H1 (cell line): ENCODE results near the gene PPP1R1B. TPM values are rescaled to one million over a fixed set of nuclear protein-coding genes. Genes with fewer than 3 reads are reported as not detected.
A peak's percentile ranks its signal among the peaks of the same experiment; 100 is the strongest.

ENCODE experiments used
- CTCF ChIA-PET: fragments of 300-600 bp; sonication (Branson Sonifier 250); formaldehyde crosslinking; loops from one replicate; lab custom pipeline; 2021; ENCODE audit not compliant: partially characterized antibody; lab: Charles Lee
- POLR2A ChIA-PET: fragments of 300-600 bp; sonication (Branson Sonifier 250); formaldehyde crosslinking; loops from one replicate; lab custom pipeline; 2021; ENCODE audit warnings: inconsistent platforms; ENCODE audit not compliant: partially characterized antibody; lab: Charles Lee
- DNase-seq, 2 experiments: peaks; one replicate each; pipeline versions ENCODE4 v3.0.0 to v3.0.0-alpha.2; 2010 to 2022; ENCODE audit warnings: low spot score in 2 of 2, low read depth in 1 of 2, mixed read lengths in 1 of 2
- FAIRE-seq: peaks from 2 replicates; lab custom pipeline; 2011; peaks lifted over from hg19 to GRCh38; lab: Jason Lieb, UNC
- H2AFZ ChIP-seq: 2 replicates; pipeline ENCODE4 v1.8.1; 2012; ENCODE audit warnings: low read length, inconsistent platforms
- H2AK5ac ChIP-seq: 2 replicates; pipeline ENCODE4 v1.6.1; 2013; ENCODE audit warnings: low read depth, low read length
- H2BK120ac ChIP-seq: replicated peaks from 2 replicates; pipeline ENCODE3; 2013; ENCODE audit warnings: low read depth, low read length, inconsistent platforms
- H2BK12ac ChIP-seq: 2 replicates; pipeline ENCODE4 v1.6.1; 2013; ENCODE audit warnings: low read depth, low read length
- H2BK15ac ChIP-seq: 2 replicates; pipeline ENCODE4 v1.6.1; 2013; ENCODE audit warnings: low read length
- H2BK20ac ChIP-seq: 2 replicates; pipeline ENCODE4 v1.6.1; 2013; ENCODE audit warnings: low read length
- H2BK5ac ChIP-seq: 2 replicates; pipeline ENCODE4 v1.6.1; 2013; ENCODE audit warnings: low read depth, low read length
- H3K14ac ChIP-seq: 2 replicates; pipeline ENCODE4 v1.6.1; 2013; ENCODE audit warnings: inconsistent platforms; ENCODE audit not compliant: insufficient read length
- H3K18ac ChIP-seq: 2 replicates; pipeline ENCODE4 v1.6.1; 2013; ENCODE audit warnings: low read length; ENCODE audit errors: extremely low read depth
- H3K23ac ChIP-seq: 2 replicates; pipeline ENCODE4 v1.6.1; 2013; ENCODE audit warnings: inconsistent platforms; ENCODE audit not compliant: insufficient read length
- H3K23me2 ChIP-seq: 2 replicates; pipeline ENCODE4 v1.6.1; 2013; ENCODE audit warnings: low read depth, low read length
- H3K27ac ChIP-seq: 2 replicates; pipeline ENCODE4 v1.6.1; 2011; ENCODE audit warnings: low read depth, low read length, inconsistent platforms
- H3K27me3 ChIP-seq, 4 experiments: replicated peaks in 1 of 4; 1 replicate in 1 of 4; 2 replicates in 3 of 4; pipeline versions ENCODE4 v1.6.1 to v1.8.1; 2011 to 2013; ENCODE audit warnings: low read length in 3 of 4, mild to moderate bottlenecking in 3 of 4, inconsistent platforms in 2 of 4, mixed read lengths in 2 of 4, moderate library complexity in 1 of 4; ENCODE audit not compliant: control insufficient read depth in 3 of 4, insufficient read depth in 3 of 4; ENCODE audit errors: extremely low read depth in 1 of 4
- H3K36me3 ChIP-seq, 4 experiments: 2 replicates each; pipeline versions ENCODE4 v1.6.1 to v1.8.1; 2011 to 2013; ENCODE audit warnings: mild to moderate bottlenecking in 4 of 4, low read length in 3 of 4, moderate library complexity in 2 of 4, control low read depth in 1 of 4, inconsistent platforms in 1 of 4; ENCODE audit not compliant: insufficient read depth in 4 of 4, control insufficient read depth in 2 of 4
- H3K4ac ChIP-seq: replicated peaks from 2 replicates; pipeline ENCODE3; 2013; ENCODE audit warnings: low read length, low read depth, mixed read lengths, inconsistent platforms; ENCODE audit not compliant: insufficient read length
- H3K4me1 ChIP-seq, 4 experiments: replicated peaks in 1 of 4; 1 replicate in 1 of 4; 2 replicates in 3 of 4; pipeline versions ENCODE4 v1.6.1 to v1.8.1; 2011 to 2013; ENCODE audit warnings: low read length in 3 of 4, inconsistent platforms in 2 of 4, mixed read lengths in 1 of 4; ENCODE audit not compliant: insufficient read depth in 4 of 4, control insufficient read depth in 3 of 4
- H3K4me2 ChIP-seq, 2 experiments: 2 replicates each; pipeline versions ENCODE4 v1.6.1 to v1.8.1; 2011 to 2013; ENCODE audit warnings: low read depth in 2 of 2, low read length in 2 of 2, control low read depth in 1 of 2, inconsistent platforms in 1 of 2, mild to moderate bottlenecking in 1 of 2; ENCODE audit not compliant: insufficient read depth in 1 of 2
- H3K4me3 ChIP-seq, 4 experiments: fragments of 200-600, 300-600 bp in 1 of 4; sonication (generic), shearing (Covaris generic), sonication (Bioruptor Twin) in 1 of 4; 2 replicates each; pipeline versions ENCODE4 v1.5.1 to v1.8.1; 2011 to 2016; ENCODE audit warnings: low read length in 4 of 4, low read depth in 3 of 4, control low read depth in 2 of 4, inconsistent platforms in 2 of 4, mild to moderate bottlenecking in 2 of 4, mixed read lengths in 1 of 4, moderate library complexity in 1 of 4; ENCODE audit not compliant: insufficient read depth in 2 of 4; ENCODE audit errors: extremely low read depth in 1 of 4
- H3K56ac ChIP-seq: replicated peaks from 2 replicates; pipeline ENCODE3; 2013; ENCODE audit warnings: low read depth, mild to moderate bottlenecking, mixed read lengths, low read length, inconsistent platforms; ENCODE audit not compliant: insufficient read length
- H3K79me1 ChIP-seq: 2 replicates; pipeline ENCODE4 v1.6.1; 2013; ENCODE audit warnings: low read depth, low read length, control low read depth
- H3K79me2 ChIP-seq, 2 experiments: 2 replicates each; pipeline versions ENCODE4 v1.6.1 to v1.8.1; 2012 to 2013; ENCODE audit warnings: low read length in 2 of 2, mild to moderate bottlenecking in 2 of 2, inconsistent platforms in 1 of 2; ENCODE audit not compliant: insufficient read depth in 2 of 2, control insufficient read depth in 1 of 2
- H3K9ac ChIP-seq, 4 experiments: replicated peaks in 1 of 4; 1 replicate in 1 of 4; 2 replicates in 3 of 4; pipeline versions ENCODE4 v1.6.1 to v1.8.1; 2011 to 2013; ENCODE audit warnings: low read depth in 3 of 4, low read length in 3 of 4, control low read depth in 2 of 4, mild to moderate bottlenecking in 2 of 4, moderate library complexity in 2 of 4, inconsistent platforms in 1 of 4; ENCODE audit errors: extremely low read depth in 1 of 4
- H3K9me3 ChIP-seq, 2 experiments: 2 replicates each; pipeline versions ENCODE4 v1.6.1 to v1.8.1; 2012 to 2013; ENCODE audit warnings: mild to moderate bottlenecking in 2 of 2, moderate library complexity in 2 of 2, control low read depth in 1 of 2, inconsistent platforms in 1 of 2, low read depth in 1 of 2, low read length in 1 of 2, mixed read lengths in 1 of 2; ENCODE audit not compliant: insufficient read depth in 2 of 2
- H4K20me1 ChIP-seq, 2 experiments: replicated peaks in 1 of 2; 2 replicates each; pipeline versions ENCODE3 to v1.8.1; 2011 to 2013; ENCODE audit warnings: inconsistent platforms in 2 of 2, low read length in 2 of 2, mild to moderate bottlenecking in 1 of 2; ENCODE audit not compliant: insufficient read depth in 2 of 2, control insufficient read depth in 1 of 2
- H4K5ac ChIP-seq: 2 replicates; pipeline ENCODE4 v1.6.1; 2013; ENCODE audit warnings: low read length, low read depth, mixed read lengths, inconsistent platforms; ENCODE audit not compliant: insufficient read length
- H4K8ac ChIP-seq: 2 replicates; pipeline ENCODE4 v1.8.0; 2013; ENCODE audit warnings: mild to moderate bottlenecking, moderate library complexity, low read length, inconsistent platforms; ENCODE audit not compliant: insufficient read depth; ENCODE audit errors: extremely low read depth
- H4K91ac ChIP-seq: replicated peaks from 2 replicates; pipeline ENCODE3; 2013; ENCODE audit warnings: low read length, mixed read lengths, inconsistent platforms; ENCODE audit not compliant: insufficient read length
- CBX5 ChIP-seq: fragments of 300-800, 300-1000 bp; sonication (generic); IDR thresholded peaks from 2 replicates; pipeline ENCODE4 v1.7.1; 2016; ENCODE audit warnings: antibody characterized with exemption, low read length, low read depth
- CHD2 ChIP-seq: IDR thresholded peaks from 2 replicates; pipeline ENCODE4 v1.6.1; 2012; ENCODE audit warnings: low read length, improper control_type of control experiment
- EZH2 ChIP-seq: fragments of 200-600 bp; sonication (generic); IDR thresholded peaks from 2 replicates; pipeline ENCODE4 v1.7.1; 2012; ENCODE audit warnings: low read depth, mild to moderate bottlenecking, moderate library complexity, low read length, inconsistent platforms; ENCODE audit not compliant: severe bottlenecking
- FOSL1 ChIP-seq: IDR thresholded peaks from 2 replicates; pipeline ENCODE4 v1.6.1; 2011; ENCODE audit warnings: mild to moderate bottlenecking, low read depth, low read length, moderate library complexity; ENCODE audit not compliant: insufficient read depth
- HDAC6 ChIP-seq: IDR thresholded peaks from one replicate; pipeline ENCODE4 v1.7.1; 2012; ENCODE audit warnings: low read depth, mild to moderate bottlenecking, inconsistent platforms, low read length, moderate library complexity
- KDM1A ChIP-seq: fragments of 200-600, 300-600 bp; sonication (generic); IDR thresholded peaks from 2 replicates; pipeline ENCODE4 v1.7.1; 2016; ENCODE audit warnings: mild to moderate bottlenecking, low read length, borderline replicate concordance
- KDM5A ChIP-seq: fragments of 200-600 bp; IDR thresholded peaks from 2 replicates; pipeline ENCODE4 v1.7.1; 2012; ENCODE audit warnings: mild to moderate bottlenecking, low read length, inconsistent platforms, mixed read lengths
- MAFK ChIP-seq: IDR thresholded peaks from 2 replicates; pipeline ENCODE4 v1.6.1; 2012; ENCODE audit warnings: low read depth, mild to moderate bottlenecking, improper control_type of control experiment, low read length
- WGBS, 2 experiments: shearing (Covaris generic) in 1 of 2; methylation state at CpG; one replicate each; pipeline versions ENCODE4 v1.1.6 to v1.1.7; 2013 to 2015; ENCODE audit warnings: low lambda C conversion rate in 2 of 2, mixed read lengths in 2 of 2, inconsistent platforms in 1 of 2, low coverage in 1 of 2, missing lambda C conversion rate in 1 of 2; ENCODE audit not compliant: insufficient replicate concordance in 2 of 2, insufficient coverage in 1 of 2, insufficient read length in 1 of 2; ENCODE audit errors: extremely low coverage in 1 of 2, missing lambda C conversion rate in 1 of 2; 5-methylcytosine and 5-hydroxymethylcytosine counted together
- polyA plus RNA-seq, 7 experiments: library from polyadenylated mRNA; depleted of rRNA in 3 of 7; stranded (reverse) in 5 of 7; unstranded in 2 of 7; fragments of >200 nt in 5 of 7; fragments of 200-250 nt in 2 of 7; gene quantifications; 1 replicate in 5 of 7; 2 replicates in 1 of 7; 4 replicates in 1 of 7; pipeline versions ENCODE4 v1.2.1 to v1.2.3, GENCODE V29; 2011 to 2013; ENCODE audit warnings: missing spikeins in 2 of 7, mixed read lengths in 2 of 7
- total RNA-seq: library from RNA; stranded (reverse); fragmentation: NEBNext Ultra II Directional; extraction: Animal tissue kit (Norgen Biotek cat#: 25700); gene quantifications from 2 replicates; pipeline ENCODE4 v1.2.1, GENCODE V29; 2021
- TF ChIP-seq, protein P1 (sequence below): IDR thresholded peaks from 2 replicates; pipeline ENCODE4 v1.6.1; 2012; ENCODE audit warnings: low read length, inconsistent platforms
- TF ChIP-seq, protein P2 (sequence below): IDR thresholded peaks from 2 replicates; pipeline ENCODE4 v1.6.1; 2011; ENCODE audit warnings: low read length, improper control_type of control experiment

Gene PPP1R1B
- total and polyA plus RNA-seq, 2 of the 8 experiments (the other 6 are each of a cell fraction or from before 2014, with no cell fraction given): 10.7 to 22.3 TPM

DNA sequence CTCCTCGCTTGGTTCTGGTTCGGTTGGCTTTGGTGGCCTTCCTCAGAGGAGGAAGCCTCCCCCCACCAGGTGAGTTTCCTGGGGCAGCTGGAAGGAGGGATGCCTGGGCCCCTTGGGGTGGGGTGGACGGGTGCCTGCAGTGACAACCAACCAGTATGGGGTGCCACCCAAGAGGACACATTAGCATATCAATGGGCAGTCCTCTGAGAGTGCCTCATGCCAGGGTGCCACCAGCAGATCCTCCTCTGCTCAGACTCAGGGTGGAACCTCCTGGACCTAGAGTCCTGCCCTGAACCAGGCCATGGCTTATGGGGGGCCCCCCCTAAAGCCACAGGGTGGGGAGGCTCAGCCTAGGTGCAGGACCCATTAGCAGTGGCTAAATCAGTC is 2.7 kb downstream of the PPP1R1B start:
- Histone ChIP-seq H3K27ac (no peak overlapping the region), H2BK20ac (peak overlapping the region; percentile 51; the same call in 1 of the 2 replicates), H4K91ac (peak overlapping the region; percentile 69), H2AK5ac (peak overlapping the region; percentile 75; the same call in 1 of the 2 replicates), H4K20me1 (peaks cover 0 to 1% of the 10 kb centered on the region in 2 experiments), H2AFZ (no peak overlapping the region), H2BK120ac (no peak overlapping the region), H3K9me3 (no peaks in the 10 kb centered on the region), H3K79me2 (no peaks in the 10 kb centered on the region), H3K56ac (no peak overlapping the region), H3K4me2 (no peak overlapping the region; a peak in 1 of 4 replicates), H4K5ac (no peak overlapping the region), H3K23me2 (peaks cover 12% of the 10 kb centered on the region), H2BK15ac (0 out of 2 replicates have a peak overlapping the region, but pooled peaks have one; percentile 10), H3K79me1 (0 out of 2 replicates have a peak, but pooled peaks cover 2% of the 10 kb centered on the region), H3K4me3 (no peak overlapping the region), H3K18ac (0 out of 2 replicates have a peak overlapping the region, but pooled peaks have one; percentile 14), H3K4ac (no peak overlapping the region), H2BK5ac (peak overlapping the region; percentile 56; the same call in 1 of the 2 replicates), H3K23ac (no peak overlapping the region), H3K27me3 (peaks cover 2 to 38% (median 32%) of the 10 kb centered on the region in 4 experiments), H2BK12ac (peak overlapping the region; percentile 86; the same call in 1 of the 2 replicates), H3K14ac (no peak overlapping the region), H3K9ac (no peak overlapping the region), H3K36me3 (no peaks in the 10 kb centered on the region), H3K4me1 (peaks cover 8 to 58% (median 46%) of the 10 kb centered on the region in 4 experiments), H4K8ac (no peak overlapping the region)
- POLR2A ChIA-PET: interaction anchor here (0.8 to 5.8 kb wide), 6 partner anchors 10 to 101 kb away, joined by 3 to 39 read pairs (median 6); partner anchors contain the start of genes MIEN1, PNMT and TCAP
- FAIRE-seq: no peak
- CTCF ChIA-PET: interaction anchor here (1.3 to 49.2 kb wide), 7 partner anchors 6 to 127 kb away, joined by 3 to 1885 read pairs (median 94); partner anchors contain the start of genes ERBB2, PGAP3, PNMT and PPP1R1B
- WGBS, 2 experiments: 72% methylated on average over 3 of the region's 3 CpGs; no CpG with 5 or more reads in 1 of the 2 experiments
- DNase-seq: no peak
- TF ChIP-seq, protein P1, sequence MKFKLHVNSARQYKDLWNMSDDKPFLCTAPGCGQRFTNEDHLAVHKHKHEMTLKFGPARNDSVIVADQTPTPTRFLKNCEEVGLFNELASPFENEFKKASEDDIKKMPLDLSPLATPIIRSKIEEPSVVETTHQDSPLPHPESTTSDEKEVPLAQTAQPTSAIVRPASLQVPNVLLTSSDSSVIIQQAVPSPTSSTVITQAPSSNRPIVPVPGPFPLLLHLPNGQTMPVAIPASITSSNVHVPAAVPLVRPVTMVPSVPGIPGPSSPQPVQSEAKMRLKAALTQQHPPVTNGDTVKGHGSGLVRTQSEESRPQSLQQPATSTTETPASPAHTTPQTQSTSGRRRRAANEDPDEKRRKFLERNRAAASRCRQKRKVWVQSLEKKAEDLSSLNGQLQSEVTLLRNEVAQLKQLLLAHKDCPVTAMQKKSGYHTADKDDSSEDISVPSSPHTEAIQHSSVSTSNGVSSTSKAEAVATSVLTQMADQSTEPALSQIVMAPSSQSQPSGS: no peak
- TF ChIP-seq CHD2 (no peak), FOSL1 (no peak), KDM1A (no peak), HDAC6 (no peak), MAFK (no peak), CBX5 (no peak), KDM5A (no peak), EZH2 (no peak)
- TF ChIP-seq, protein P2, sequence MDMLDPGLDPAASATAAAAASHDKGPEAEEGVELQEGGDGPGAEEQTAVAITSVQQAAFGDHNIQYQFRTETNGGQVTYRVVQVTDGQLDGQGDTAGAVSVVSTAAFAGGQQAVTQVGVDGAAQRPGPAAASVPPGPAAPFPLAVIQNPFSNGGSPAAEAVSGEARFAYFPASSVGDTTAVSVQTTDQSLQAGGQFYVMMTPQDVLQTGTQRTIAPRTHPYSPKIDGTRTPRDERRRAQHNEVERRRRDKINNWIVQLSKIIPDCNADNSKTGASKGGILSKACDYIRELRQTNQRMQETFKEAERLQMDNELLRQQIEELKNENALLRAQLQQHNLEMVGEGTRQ: no peak
